HL-60 (cell line): ENCODE results near the gene B3GNT9.

Experiments used
- DNase-seq, 2 experiments: peaks; one replicate each; pipeline ENCODE4 v3.0.0-alpha.2; 2010 to 2020; ENCODE audit warnings: low read depth in 1 of 2, low spot score in 1 of 2
- H3K27ac ChIP-seq: fragments of 250-450 bp; sonication (Bioruptor Pico); replicated peaks from 2 replicates; pipeline ENCODE4 v1.5.1; 2020; ENCODE audit warnings: mild to moderate bottlenecking, moderate library complexity
- H3K27me3 ChIP-seq: fragments of 250-450 bp; sonication (Bioruptor Pico); 2 replicates; pipeline ENCODE4 v1.5.1; 2021; ENCODE audit warnings: mild to moderate bottlenecking, moderate library complexity; ENCODE audit not compliant: insufficient read depth, poor library complexity, severe bottlenecking
- H3K4me3 ChIP-seq: replicated peaks from 2 replicates; pipeline ENCODE4 v1.5.1; 2011; ENCODE audit warnings: mild to moderate bottlenecking, control low read depth, low read length; ENCODE audit not compliant: insufficient read depth
- GABPA ChIP-seq: IDR thresholded peaks from 2 replicates; pipeline ENCODE4 v1.6.1; 2012; ENCODE audit warnings: low read depth
- POLR2AphosphoS5 ChIP-seq: IDR thresholded peaks from 2 replicates; pipeline ENCODE4 v1.6.1; 2012; ENCODE audit warnings: low read depth
- SPI1 ChIP-seq: IDR thresholded peaks from 2 replicates; pipeline ENCODE4 v1.6.1; 2012; ENCODE audit warnings: low read depth, mild to moderate bottlenecking, borderline replicate concordance
- TF ChIP-seq, protein P1 (sequence below): IDR thresholded peaks from 2 replicates; pipeline ENCODE4 v1.6.1; 2012; ENCODE audit warnings: low read depth; ENCODE audit not compliant: insufficient replicate concordance
- TF ChIP-seq, protein P2 (sequence below): IDR thresholded peaks from one replicate; pipeline ENCODE4 v1.5.1; 2011; ENCODE audit warnings: low read length, control low read depth, inconsistent platforms; ENCODE audit not compliant: insufficient read depth

B3GNT9 gene

DNA sequence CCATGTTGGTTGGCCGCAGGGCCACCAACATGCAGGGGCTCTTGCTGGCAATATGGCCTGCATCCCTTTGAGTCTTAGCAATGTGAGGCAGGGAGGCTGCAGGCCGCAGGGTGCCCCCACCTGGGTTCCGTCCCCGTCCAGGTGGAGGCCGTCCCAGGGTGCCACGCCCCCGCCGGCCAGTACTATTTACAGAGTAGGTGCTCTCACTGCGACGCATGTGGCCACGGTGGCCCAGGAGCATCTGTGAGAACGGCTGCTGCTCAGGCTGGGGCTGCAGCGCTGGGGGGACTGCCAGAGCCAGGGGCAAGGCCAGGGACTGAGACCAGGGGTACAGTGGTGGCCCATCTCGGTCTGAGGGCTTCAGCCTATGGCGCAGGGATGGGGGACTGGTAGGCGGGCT is 29.4 kb upstream of the B3GNT9 start:
- no peak overlapping the region for H3K4me3 ChIP-seq
- no peak for DNase-seq

DNA sequence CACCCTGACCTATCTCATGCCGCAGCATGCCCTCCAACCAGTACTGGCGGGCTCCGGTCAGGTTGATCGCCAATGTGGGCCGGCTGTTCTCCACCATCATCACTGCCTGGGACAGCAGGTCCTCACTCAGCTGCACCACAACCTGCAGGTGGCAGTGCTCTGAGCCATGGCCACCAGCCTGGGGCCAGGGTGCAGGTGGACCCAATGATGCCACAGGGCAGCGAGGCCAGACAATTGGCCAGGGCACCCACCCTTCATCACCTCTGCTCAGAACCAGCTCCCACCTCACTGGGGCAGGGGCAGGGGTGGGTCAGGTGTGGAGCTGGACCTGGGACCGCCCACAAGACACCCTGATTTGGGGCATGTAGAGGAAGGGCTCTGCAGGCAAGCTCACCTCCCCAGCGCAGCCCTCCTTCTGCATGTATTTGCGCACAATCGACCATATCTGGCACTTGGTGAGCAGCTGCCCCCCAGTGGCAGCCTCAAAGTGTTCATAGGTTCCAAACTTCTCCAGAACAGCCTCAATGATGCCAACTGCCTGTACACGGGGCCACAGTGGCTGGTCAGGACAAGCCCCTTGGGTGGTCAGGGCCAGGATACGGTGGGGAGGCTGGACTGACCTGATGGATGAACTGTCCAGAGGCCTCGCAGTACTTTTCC is 28.8 kb upstream of the B3GNT9 start:
- no peak for DNase-seq
- no peak overlapping the region for H3K4me3 ChIP-seq
- no peak overlapping the region for H3K27ac ChIP-seq
- TF ChIP-seq SPI1 (no peak), POLR2AphosphoS5 (no peak), GABPA (no peak)
- TF ChIP-seq, protein P1, sequence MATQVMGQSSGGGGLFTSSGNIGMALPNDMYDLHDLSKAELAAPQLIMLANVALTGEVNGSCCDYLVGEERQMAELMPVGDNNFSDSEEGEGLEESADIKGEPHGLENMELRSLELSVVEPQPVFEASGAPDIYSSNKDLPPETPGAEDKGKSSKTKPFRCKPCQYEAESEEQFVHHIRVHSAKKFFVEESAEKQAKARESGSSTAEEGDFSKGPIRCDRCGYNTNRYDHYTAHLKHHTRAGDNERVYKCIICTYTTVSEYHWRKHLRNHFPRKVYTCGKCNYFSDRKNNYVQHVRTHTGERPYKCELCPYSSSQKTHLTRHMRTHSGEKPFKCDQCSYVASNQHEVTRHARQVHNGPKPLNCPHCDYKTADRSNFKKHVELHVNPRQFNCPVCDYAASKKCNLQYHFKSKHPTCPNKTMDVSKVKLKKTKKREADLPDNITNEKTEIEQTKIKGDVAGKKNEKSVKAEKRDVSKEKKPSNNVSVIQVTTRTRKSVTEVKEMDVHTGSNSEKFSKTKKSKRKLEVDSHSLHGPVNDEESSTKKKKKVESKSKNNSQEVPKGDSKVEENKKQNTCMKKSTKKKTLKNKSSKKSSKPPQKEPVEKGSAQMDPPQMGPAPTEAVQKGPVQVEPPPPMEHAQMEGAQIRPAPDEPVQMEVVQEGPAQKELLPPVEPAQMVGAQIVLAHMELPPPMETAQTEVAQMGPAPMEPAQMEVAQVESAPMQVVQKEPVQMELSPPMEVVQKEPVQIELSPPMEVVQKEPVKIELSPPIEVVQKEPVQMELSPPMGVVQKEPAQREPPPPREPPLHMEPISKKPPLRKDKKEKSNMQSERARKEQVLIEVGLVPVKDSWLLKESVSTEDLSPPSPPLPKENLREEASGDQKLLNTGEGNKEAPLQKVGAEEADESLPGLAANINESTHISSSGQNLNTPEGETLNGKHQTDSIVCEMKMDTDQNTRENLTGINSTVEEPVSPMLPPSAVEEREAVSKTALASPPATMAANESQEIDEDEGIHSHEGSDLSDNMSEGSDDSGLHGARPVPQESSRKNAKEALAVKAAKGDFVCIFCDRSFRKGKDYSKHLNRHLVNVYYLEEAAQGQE = no peak
- TF ChIP-seq, protein P2, sequence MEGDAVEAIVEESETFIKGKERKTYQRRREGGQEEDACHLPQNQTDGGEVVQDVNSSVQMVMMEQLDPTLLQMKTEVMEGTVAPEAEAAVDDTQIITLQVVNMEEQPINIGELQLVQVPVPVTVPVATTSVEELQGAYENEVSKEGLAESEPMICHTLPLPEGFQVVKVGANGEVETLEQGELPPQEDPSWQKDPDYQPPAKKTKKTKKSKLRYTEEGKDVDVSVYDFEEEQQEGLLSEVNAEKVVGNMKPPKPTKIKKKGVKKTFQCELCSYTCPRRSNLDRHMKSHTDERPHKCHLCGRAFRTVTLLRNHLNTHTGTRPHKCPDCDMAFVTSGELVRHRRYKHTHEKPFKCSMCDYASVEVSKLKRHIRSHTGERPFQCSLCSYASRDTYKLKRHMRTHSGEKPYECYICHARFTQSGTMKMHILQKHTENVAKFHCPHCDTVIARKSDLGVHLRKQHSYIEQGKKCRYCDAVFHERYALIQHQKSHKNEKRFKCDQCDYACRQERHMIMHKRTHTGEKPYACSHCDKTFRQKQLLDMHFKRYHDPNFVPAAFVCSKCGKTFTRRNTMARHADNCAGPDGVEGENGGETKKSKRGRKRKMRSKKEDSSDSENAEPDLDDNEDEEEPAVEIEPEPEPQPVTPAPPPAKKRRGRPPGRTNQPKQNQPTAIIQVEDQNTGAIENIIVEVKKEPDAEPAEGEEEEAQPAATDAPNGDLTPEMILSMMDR = no peak
- H3K27me3 ChIP-seq = peaks cover 7% of the 10 kb centered on the region

More for the DNA sequence above, 29.4 kb upstream of the B3GNT9 start:
- no peak overlapping the region for H3K27ac ChIP-seq
- TF ChIP-seq, protein P1 = no peak
- H3K27me3 ChIP-seq = peaks cover 10% of the 10 kb centered on the region

DNA sequence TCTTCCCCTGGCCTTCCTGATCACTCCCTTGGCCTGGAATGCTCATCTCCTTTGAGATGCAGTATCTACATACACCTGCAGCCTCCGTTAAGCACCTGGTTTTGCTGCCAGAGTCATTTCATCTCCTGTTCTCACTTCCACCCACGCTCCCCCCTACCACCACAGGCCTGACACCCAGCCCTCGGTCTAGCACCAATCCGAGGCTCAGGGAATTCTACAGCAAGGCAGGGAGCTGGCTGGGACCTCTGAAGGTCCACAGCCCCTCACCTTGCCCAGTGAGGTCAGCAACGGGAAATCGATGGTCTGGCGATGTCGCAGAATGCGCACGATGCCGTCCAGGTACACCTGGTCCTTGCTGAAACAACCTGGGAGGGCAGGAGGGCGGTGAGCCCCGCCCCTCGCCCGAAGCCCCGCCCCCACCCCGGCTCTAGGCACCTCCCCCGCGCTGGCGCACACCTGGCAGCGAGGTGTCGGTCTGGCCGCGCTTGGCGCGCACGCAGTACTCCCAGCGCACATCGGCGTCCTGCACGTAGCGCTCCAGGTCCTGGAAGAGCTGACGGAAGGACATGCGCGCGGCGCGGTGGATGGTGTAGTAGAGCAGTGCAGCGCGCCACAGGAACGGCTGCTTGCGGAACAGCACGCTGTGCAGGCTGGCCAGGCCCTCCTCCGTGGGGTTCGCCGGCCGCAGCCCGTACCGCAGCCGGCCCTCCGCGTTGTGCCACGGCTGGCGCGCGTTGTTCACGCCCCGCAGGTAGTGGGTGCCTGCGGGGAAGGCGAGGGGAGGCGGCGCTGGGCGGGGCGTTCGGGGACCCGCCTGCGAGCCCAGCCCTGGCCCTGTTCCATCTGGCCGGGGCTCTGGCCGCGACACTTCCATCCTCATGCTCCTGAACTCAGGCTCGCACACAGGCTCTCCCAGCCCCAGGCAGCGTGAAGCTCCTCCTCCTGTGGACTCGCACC is 27.2 kb upstream of the B3GNT9 start:
- H3K27me3 ChIP-seq = peaks cover 21% of the 10 kb centered on the region
- peak in 1 of 2 experiments; percentile 54 for DNase-seq
- no peak for TF ChIP-seq SPI1
- TF ChIP-seq, protein P2 = no peak
- TF ChIP-seq, protein P1 = no peak
- no peak for TF ChIP-seq POLR2AphosphoS5
- TF ChIP-seq GABPA = no peak
- H3K4me3 ChIP-seq = peak overlapping the region; percentile 44
- no peak overlapping the region for H3K27ac ChIP-seq
